ENCODE data around the gene TOP1. TPM values are rescaled to one million over a fixed set of nuclear protein-coding genes. Genes with fewer than 3 reads are reported as not detected.

The TOP1 gene
- total RNA-seq, 1 experiment from 2014 or later: 29.1 TPM

GRCh38 chr20:41161886-41162285 lies 133.3 kb downstream of the TOP1 start:
- intact Hi-C loops (cut with micrococcal nuclease): no loop called here
- Histone ChIP-seq H4K20me1 (ENCODE audit: low read length) (peaks cover 7% of the 10 kb centered on the region; the same call in 1 of the 2 replicates), H3K9me2 (replicated peaks; ENCODE audit: low read length) (no peaks in the 10 kb centered on the region), H3K27me3 (ENCODE audit: low read length) (no peaks in the 10 kb centered on the region), H2AFZ (ENCODE audit: low read length) (no peak overlapping the region), H3K4me3 (ENCODE audit: low read length) (no peak overlapping the region), H3K36me3 (ENCODE audit: low read depth, low read length) (peaks cover 42% of the 10 kb centered on the region), H3F3A (ENCODE audit: low read length, unreplicated experiment) (no peaks in the 10 kb centered on the region), H3K4me1 (ENCODE audit: insufficient read depth, low read length) (no peaks in the 10 kb centered on the region), H3K9ac (ENCODE audit: low read length) (no peak overlapping the region), H3K27ac (ENCODE audit: low read length) (no peak overlapping the region), H3K79me2 (ENCODE audit: low read length) (peaks cover 11% of the 10 kb centered on the region), H3K9me3 (ENCODE audit: low read length) (no peaks in the 10 kb centered on the region), H3K4me2 (ENCODE audit: low read length) (no peak overlapping the region)
- POLR2A ChIA-PET (ENCODE audit: unreplicated experiment): no interaction called here
- TF ChIP-seq EZH2 (IDR thresholded peaks at IDR 0.05; ENCODE audit: low read length, unreplicated experiment) (no peak), EZH2phosphoT487 (IDR thresholded peaks at IDR 0.05; ENCODE audit: borderline replicate concordance, low read length) (no peak)
- TF ChIP-seq, protein P1, sequence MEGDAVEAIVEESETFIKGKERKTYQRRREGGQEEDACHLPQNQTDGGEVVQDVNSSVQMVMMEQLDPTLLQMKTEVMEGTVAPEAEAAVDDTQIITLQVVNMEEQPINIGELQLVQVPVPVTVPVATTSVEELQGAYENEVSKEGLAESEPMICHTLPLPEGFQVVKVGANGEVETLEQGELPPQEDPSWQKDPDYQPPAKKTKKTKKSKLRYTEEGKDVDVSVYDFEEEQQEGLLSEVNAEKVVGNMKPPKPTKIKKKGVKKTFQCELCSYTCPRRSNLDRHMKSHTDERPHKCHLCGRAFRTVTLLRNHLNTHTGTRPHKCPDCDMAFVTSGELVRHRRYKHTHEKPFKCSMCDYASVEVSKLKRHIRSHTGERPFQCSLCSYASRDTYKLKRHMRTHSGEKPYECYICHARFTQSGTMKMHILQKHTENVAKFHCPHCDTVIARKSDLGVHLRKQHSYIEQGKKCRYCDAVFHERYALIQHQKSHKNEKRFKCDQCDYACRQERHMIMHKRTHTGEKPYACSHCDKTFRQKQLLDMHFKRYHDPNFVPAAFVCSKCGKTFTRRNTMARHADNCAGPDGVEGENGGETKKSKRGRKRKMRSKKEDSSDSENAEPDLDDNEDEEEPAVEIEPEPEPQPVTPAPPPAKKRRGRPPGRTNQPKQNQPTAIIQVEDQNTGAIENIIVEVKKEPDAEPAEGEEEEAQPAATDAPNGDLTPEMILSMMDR (conservative IDR thresholded peaks at IDR 0.05; ENCODE audit: low read depth, low read length): 0 out of 2 replicates have a peak, but pooled peaks have one; percentile 19
- CTCF ChIA-PET: no interaction called here
- no peak for DNase-seq
- ATAC-seq: peak; percentile 39; the same call in 1 of the 2 replicates
- BruUV-seq (replicated peaks): no TSS peak

DNA sequence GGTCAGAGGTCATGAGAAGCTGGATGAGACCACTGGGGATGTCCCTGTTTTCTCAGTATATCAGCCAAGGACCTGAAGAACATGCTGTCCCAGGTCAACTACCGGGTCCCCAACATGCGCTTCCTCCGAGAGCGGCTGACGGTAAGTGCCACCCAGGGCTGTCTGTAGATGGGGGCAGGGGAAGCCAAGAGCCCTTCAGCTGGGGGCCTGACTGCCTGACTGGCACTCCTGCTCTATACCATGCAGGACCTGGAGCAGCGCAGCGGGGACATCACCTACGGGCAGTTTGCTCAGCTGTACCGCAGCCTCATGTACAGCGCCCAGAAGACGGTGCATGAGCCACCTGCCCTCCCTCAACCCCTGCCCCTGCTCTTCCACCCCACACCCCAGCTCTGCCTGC lies 133.8 kb downstream of the TOP1 start:
- no TSS peak for BruUV-seq (replicated peaks)
- no peak overlapping the region for H3K9ac ChIP-seq (ENCODE audit: low read length)
- CTCF ChIA-PET: no interaction called here

GRCh38 chr20:41163821-41164220 lies 135.2 kb downstream of the TOP1 start:
- no peak overlapping the region for H3K27ac ChIP-seq (ENCODE audit: low read length)
- H3K27me3 ChIP-seq (ENCODE audit: low read length): no peaks in the 10 kb centered on the region
- no peak for DNase-seq
- H3K9me3 ChIP-seq (ENCODE audit: low read length): no peaks in the 10 kb centered on the region
- no peak overlapping the region for H3K9ac ChIP-seq (ENCODE audit: low read length)
- CTCF ChIA-PET: no interaction called here
- H3F3A ChIP-seq (ENCODE audit: low read length, unreplicated experiment): no peaks in the 10 kb centered on the region
- TF ChIP-seq EZH2 (IDR thresholded peaks at IDR 0.05; ENCODE audit: low read length, unreplicated experiment) (no peak), EZH2phosphoT487 (IDR thresholded peaks at IDR 0.05; ENCODE audit: borderline replicate concordance, low read length) (no peak)
- TF ChIP-seq, protein P1 (conservative IDR thresholded peaks at IDR 0.05; ENCODE audit: low read depth, low read length): no peak
- BruUV-seq (replicated peaks): no TSS peak
- H3K36me3 ChIP-seq (ENCODE audit: low read depth, low read length): peaks cover 49% of the 10 kb centered on the region
- intact Hi-C loops (cut with micrococcal nuclease): no loop called here
- H4K20me1 ChIP-seq (ENCODE audit: low read length): no peaks in the 10 kb centered on the region
- no peaks in the 10 kb centered on the region for H3K9me2 ChIP-seq (replicated peaks; ENCODE audit: low read length)
- no peak overlapping the region for H3K4me3 ChIP-seq (ENCODE audit: low read length)
- no peaks in the 10 kb centered on the region for H3K79me2 ChIP-seq (ENCODE audit: low read length)
- POLR2A ChIA-PET (ENCODE audit: unreplicated experiment): interaction anchor here (0.6 kb wide), 1 partner anchor 210 kb away, joined by 3 read pairs; no protein-coding TSS in a partner anchor
- H3K4me2 ChIP-seq (ENCODE audit: low read length): no peak overlapping the region
- H3K4me1 ChIP-seq (ENCODE audit: insufficient read depth, low read length): no peaks in the 10 kb centered on the region
- H2AFZ ChIP-seq (ENCODE audit: low read length): no peak overlapping the region
- no peak for ATAC-seq

More for the DNA sequence above, 133.8 kb downstream of the TOP1 start:
- Histone ChIP-seq H3K4me1 (ENCODE audit: insufficient read depth, low read length) (no peaks in the 10 kb centered on the region), H2AFZ (ENCODE audit: low read length) (no peak overlapping the region), H3K27ac (ENCODE audit: low read length) (no peak overlapping the region), H3K9me3 (ENCODE audit: low read length) (no peaks in the 10 kb centered on the region), H3F3A (ENCODE audit: low read length, unreplicated experiment) (no peaks in the 10 kb centered on the region), H3K9me2 (replicated peaks; ENCODE audit: low read length) (no peaks in the 10 kb centered on the region), H3K36me3 (ENCODE audit: low read depth, low read length) (peaks cover 45% of the 10 kb centered on the region), H4K20me1 (ENCODE audit: low read length) (0 out of 2 replicates have a peak, but pooled peaks cover 2% of the 10 kb centered on the region), H3K79me2 (ENCODE audit: low read length) (peaks cover 6% of the 10 kb centered on the region), H3K27me3 (ENCODE audit: low read length) (no peaks in the 10 kb centered on the region), H3K4me3 (ENCODE audit: low read length) (no peak overlapping the region), H3K4me2 (ENCODE audit: low read length) (no peak overlapping the region)
- TF ChIP-seq EZH2phosphoT487 (IDR thresholded peaks at IDR 0.05; ENCODE audit: borderline replicate concordance, low read length): no peak
- TF ChIP-seq EZH2 (IDR thresholded peaks at IDR 0.05; ENCODE audit: low read length, unreplicated experiment): no peak
- TF ChIP-seq, protein P1 (conservative IDR thresholded peaks at IDR 0.05; ENCODE audit: low read depth, low read length): no peak
- ATAC-seq: no peak
- POLR2A ChIA-PET (ENCODE audit: unreplicated experiment): no interaction called here
- DNase-seq: no peak
- intact Hi-C loops (cut with micrococcal nuclease): no loop called here

All from PC-3 (cell line).